ENCODE results near the gene SPEF2. TPM values are rescaled to one million over a fixed set of nuclear protein-coding genes. Genes with fewer than 3 reads are reported as not detected.

The SPEF2 gene
- total RNA-seq, 1 experiment from 2014 or later: 0.15 TPM

DNA sequence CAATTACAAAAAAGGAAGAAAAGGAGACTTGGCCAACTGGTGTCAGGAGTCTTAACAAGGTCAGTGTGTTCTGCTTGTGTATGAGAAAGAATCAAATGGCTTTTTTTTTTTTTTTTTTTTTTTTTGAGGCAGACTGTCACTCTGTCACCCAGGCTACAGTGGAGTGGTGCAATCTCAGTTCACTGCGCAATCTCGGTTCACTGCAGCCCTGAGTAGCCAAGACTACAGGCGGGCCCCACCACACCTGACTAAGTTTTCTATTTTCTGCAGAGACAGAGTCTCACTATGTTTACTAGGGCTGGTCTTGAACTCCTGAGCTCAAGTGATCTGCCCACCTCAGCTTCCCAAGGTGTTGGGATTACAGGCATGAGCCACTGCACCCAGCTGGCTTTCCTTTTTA, 236.0 kb downstream of the SPEF2 start:
- ATAC-seq (no peak), DNase-seq (ENCODE audit: low spot score) (no peak)
- ChIA-PET POLR2A (no interaction called here), CTCF (no interaction called here)
- H3K4me1 Mint-ChIP-seq: peaks cover 13% of the 10 kb centered on the region
- no peak overlapping the region for H3K27ac Mint-ChIP-seq
- H3K4me3 Mint-ChIP-seq: no peak overlapping the region
- TF ChIP-seq NR1H2 (CRISPR knock-in tag; IDR thresholded peaks at IDR 0.05): no peak
- TF ChIP-seq, protein P1, sequence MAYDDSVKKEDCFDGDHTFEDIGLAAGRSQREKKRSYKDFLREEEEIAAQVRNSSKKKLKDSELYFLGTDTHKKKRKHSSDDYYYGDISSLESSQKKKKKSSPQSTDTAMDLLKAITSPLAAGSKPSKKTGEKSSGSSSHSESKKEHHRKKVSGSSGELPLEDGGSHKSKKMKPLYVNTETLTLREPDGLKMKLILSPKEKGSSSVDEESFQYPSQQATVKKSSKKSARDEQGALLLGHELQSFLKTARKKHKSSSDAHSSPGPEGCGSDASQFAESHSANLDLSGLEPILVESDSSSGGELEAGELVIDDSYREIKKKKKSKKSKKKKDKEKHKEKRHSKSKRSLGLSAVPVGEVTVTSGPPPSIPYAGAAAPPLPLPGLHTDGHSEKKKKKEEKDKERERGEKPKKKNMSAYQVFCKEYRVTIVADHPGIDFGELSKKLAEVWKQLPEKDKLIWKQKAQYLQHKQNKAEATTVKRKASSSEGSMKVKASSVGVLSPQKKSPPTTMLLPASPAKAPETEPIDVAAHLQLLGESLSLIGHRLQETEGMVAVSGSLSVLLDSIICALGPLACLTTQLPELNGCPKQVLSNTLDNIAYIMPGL (CRISPR knock-in tag; IDR thresholded peaks at IDR 0.05): no peak
- TF ChIP-seq, protein P2, sequence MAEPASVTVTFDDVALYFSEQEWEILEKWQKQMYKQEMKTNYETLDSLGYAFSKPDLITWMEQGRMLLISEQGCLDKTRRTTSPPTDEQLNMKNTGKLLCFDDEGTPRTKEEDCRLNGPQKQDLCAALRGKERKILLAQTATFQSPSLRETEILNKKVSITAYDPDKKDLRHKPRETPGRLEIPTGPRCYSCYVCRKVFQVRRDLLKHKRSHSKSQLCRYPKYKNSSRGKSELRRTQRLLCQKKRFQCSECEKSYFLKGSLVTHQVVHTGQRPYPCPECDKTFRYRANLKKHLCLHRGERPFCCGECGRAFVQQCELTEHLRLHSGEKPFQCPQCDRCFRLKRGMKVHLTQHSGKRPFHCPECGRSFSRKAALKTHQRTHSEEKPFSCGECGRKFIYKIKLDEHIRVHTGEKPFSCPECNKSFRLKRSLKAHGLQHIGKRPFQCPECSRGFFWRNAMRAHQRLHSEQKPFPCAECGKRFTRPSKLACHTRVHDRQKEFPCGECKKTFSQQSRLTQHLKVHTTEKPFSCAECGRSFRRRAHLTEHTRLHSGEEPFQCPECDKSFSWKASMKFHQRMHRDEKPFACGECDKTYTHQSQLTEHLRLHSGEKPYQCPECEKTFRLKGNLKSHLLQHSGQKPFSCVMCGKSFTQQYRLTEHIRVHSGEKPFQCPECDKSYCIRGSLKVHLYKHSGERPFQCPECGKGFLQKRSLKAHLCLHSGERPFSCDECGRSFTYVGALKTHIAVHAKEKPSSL (CRISPR knock-in tag; conservative IDR thresholded peaks at IDR 0.05): no peak
- no peak for TF ChIP-seq FOXP1 (CRISPR knock-in tag; IDR thresholded peaks at IDR 0.05; ENCODE audit: borderline replicate concordance)
- TF ChIP-seq, protein P3, sequence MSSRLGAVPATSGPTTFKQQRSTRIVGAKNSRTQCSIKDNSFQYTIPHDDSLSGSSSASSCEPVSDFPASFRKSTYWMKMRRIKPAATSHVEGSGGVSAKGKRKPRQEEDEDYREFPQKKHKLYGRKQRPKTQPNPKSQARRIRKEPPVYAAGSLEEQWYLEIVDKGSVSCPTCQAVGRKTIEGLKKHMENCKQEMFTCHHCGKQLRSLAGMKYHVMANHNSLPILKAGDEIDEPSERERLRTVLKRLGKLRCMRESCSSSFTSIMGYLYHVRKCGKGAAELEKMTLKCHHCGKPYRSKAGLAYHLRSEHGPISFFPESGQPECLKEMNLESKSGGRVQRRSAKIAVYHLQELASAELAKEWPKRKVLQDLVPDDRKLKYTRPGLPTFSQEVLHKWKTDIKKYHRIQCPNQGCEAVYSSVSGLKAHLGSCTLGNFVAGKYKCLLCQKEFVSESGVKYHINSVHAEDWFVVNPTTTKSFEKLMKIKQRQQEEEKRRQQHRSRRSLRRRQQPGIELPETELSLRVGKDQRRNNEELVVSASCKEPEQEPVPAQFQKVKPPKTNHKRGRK (CRISPR knock-in tag; IDR thresholded peaks at IDR 0.05; ENCODE audit: borderline replicate concordance): no peak
- H3K36me3 Mint-ChIP-seq: no peaks in the 10 kb centered on the region
- H3K27me3 Mint-ChIP-seq (ENCODE audit: low read depth): no peaks in the 10 kb centered on the region
- H3K9me3 Mint-ChIP-seq: peaks cover under 1% of the 10 kb centered on the region; the same call in 1 of the 2 replicates

DNA sequence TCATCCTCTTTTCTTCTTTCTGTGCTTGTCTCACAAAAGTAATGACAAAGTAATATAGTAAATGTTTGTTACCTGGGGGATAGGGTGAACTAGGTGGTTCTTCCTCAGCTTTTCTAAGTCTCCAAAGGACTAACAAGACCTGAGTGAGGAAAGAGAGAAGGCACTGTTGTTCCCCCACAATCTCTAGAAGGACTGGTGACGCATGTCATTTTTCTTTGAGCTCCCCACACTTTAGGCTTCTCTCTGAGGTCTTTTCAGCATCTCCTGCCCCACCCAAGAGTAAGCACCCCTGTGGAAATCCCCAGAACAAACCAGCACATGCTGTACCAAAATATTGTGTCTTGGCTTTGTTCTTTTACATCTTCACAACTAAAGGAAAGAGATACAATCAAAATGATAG, 236.6 kb downstream of the SPEF2 start:
- Mint-ChIP-seq H3K27ac (no peak overlapping the region), H3K36me3 (no peaks in the 10 kb centered on the region), H3K27me3 (ENCODE audit: low read depth) (no peaks in the 10 kb centered on the region), H3K4me1 (peaks cover 19% of the 10 kb centered on the region), H3K9me3 (no peaks in the 10 kb centered on the region), H3K4me3 (no peak overlapping the region)
- ChIA-PET CTCF (no interaction called here), POLR2A (no interaction called here)
- no peak for ATAC-seq
- TF ChIP-seq ATF1 (CRISPR knock-in tag; IDR thresholded peaks at IDR 0.05) (no peak), TEAD4 (CRISPR knock-in tag; IDR thresholded peaks at IDR 0.05) (no peak), IRF2 (CRISPR knock-in tag; IDR thresholded peaks at IDR 0.05; ENCODE audit: borderline replicate concordance, low read depth) (no peak), JUN (CRISPR knock-in tag; IDR thresholded peaks at IDR 0.05) (no peak), ZNF219 (CRISPR knock-in tag; IDR thresholded peaks at IDR 0.05; ENCODE audit: borderline replicate concordance) (no peak), NR2C2 (CRISPR knock-in tag; IDR thresholded peaks at IDR 0.05) (no peak), HMGA2 (CRISPR knock-in tag; IDR thresholded peaks at IDR 0.05) (no peak)
- TF ChIP-seq, protein P3 (CRISPR knock-in tag; IDR thresholded peaks at IDR 0.05; ENCODE audit: borderline replicate concordance): no peak
- TF ChIP-seq, protein P4, sequence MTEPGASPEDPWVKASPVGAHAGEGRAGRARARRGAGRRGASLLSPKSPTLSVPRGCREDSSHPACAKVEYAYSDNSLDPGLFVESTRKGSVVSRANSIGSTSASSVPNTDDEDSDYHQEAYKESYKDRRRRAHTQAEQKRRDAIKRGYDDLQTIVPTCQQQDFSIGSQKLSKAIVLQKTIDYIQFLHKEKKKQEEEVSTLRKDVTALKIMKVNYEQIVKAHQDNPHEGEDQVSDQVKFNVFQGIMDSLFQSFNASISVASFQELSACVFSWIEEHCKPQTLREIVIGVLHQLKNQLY (CRISPR knock-in tag; IDR thresholded peaks at IDR 0.05): no peak
- DNase-seq (ENCODE audit: low spot score): no peak

DNA sequence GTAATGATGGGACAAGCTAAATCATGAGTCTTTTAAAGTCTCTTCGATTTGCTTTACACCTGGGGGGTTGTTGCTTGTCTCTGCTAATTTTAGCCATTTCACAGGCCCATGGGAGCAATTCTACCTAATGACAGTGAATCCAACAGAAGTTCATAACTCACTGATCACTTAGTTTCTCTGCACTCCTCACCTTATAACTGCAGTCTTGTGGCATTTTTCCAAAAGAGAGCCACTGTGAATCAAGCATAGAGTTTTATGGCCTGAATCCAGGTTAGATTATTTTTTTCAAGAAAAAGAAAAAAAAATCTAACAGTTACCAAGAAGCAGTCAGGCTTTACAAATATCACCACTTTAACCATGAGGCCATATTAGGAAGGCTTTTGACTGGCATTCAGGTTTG, 237.5 kb downstream of the SPEF2 start:
- Mint-ChIP-seq H3K4me3 (no peak overlapping the region), H3K36me3 (no peaks in the 10 kb centered on the region), H3K9me3 (no peaks in the 10 kb centered on the region), H3K4me1 (peaks cover 28% of the 10 kb centered on the region), H3K27me3 (ENCODE audit: low read depth) (no peaks in the 10 kb centered on the region), H3K27ac (no peak overlapping the region)
- ChIA-PET POLR2A (no interaction called here), CTCF (interaction anchor here (0.6 kb wide), 1 partner anchor 897 kb away, joined by 3 read pairs; no protein-coding TSS in a partner anchor)
- ATAC-seq (no peak), DNase-seq (ENCODE audit: low spot score) (no peak)
- TF ChIP-seq, protein P5, sequence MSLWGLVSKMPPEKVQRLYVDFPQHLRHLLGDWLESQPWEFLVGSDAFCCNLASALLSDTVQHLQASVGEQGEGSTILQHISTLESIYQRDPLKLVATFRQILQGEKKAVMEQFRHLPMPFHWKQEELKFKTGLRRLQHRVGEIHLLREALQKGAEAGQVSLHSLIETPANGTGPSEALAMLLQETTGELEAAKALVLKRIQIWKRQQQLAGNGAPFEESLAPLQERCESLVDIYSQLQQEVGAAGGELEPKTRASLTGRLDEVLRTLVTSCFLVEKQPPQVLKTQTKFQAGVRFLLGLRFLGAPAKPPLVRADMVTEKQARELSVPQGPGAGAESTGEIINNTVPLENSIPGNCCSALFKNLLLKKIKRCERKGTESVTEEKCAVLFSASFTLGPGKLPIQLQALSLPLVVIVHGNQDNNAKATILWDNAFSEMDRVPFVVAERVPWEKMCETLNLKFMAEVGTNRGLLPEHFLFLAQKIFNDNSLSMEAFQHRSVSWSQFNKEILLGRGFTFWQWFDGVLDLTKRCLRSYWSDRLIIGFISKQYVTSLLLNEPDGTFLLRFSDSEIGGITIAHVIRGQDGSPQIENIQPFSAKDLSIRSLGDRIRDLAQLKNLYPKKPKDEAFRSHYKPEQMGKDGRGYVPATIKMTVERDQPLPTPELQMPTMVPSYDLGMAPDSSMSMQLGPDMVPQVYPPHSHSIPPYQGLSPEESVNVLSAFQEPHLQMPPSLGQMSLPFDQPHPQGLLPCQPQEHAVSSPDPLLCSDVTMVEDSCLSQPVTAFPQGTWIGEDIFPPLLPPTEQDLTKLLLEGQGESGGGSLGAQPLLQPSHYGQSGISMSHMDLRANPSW (CRISPR knock-in tag; conservative IDR thresholded peaks at IDR 0.05; ENCODE audit: low read depth): no peak
- TF ChIP-seq MYBL2 (CRISPR knock-in tag; IDR thresholded peaks at IDR 0.05) (no peak), ZNF263 (CRISPR knock-in tag; IDR thresholded peaks at IDR 0.05; ENCODE audit: low read depth) (no peak)
- TF ChIP-seq, protein P6, sequence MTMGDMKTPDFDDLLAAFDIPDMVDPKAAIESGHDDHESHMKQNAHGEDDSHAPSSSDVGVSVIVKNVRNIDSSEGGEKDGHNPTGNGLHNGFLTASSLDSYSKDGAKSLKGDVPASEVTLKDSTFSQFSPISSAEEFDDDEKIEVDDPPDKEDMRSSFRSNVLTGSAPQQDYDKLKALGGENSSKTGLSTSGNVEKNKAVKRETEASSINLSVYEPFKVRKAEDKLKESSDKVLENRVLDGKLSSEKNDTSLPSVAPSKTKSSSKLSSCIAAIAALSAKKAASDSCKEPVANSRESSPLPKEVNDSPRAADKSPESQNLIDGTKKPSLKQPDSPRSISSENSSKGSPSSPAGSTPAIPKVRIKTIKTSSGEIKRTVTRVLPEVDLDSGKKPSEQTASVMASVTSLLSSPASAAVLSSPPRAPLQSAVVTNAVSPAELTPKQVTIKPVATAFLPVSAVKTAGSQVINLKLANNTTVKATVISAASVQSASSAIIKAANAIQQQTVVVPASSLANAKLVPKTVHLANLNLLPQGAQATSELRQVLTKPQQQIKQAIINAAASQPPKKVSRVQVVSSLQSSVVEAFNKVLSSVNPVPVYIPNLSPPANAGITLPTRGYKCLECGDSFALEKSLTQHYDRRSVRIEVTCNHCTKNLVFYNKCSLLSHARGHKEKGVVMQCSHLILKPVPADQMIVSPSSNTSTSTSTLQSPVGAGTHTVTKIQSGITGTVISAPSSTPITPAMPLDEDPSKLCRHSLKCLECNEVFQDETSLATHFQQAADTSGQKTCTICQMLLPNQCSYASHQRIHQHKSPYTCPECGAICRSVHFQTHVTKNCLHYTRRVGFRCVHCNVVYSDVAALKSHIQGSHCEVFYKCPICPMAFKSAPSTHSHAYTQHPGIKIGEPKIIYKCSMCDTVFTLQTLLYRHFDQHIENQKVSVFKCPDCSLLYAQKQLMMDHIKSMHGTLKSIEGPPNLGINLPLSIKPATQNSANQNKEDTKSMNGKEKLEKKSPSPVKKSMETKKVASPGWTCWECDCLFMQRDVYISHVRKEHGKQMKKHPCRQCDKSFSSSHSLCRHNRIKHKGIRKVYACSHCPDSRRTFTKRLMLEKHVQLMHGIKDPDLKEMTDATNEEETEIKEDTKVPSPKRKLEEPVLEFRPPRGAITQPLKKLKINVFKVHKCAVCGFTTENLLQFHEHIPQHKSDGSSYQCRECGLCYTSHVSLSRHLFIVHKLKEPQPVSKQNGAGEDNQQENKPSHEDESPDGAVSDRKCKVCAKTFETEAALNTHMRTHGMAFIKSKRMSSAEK (CRISPR knock-in tag; IDR thresholded peaks at IDR 0.05; ENCODE audit: borderline replicate concordance): no peak
